HEK293 (cell line): ENCODE results near the gene EXOSC7.

ENCODE experiments used
- CTCF ChIA-PET: fragments of 350-600 bp; formaldehyde crosslinking; extraction: SDS; loops from one replicate; lab custom pipeline; 2021; ENCODE audit warnings: antibody characterized with exemption; lab: Yijun Ruan, JAX
- POLR2A ChIA-PET: fragments of 300-600 bp; formaldehyde crosslinking; extraction: SDS; loops from one replicate; lab custom pipeline; 2020; ENCODE audit warnings: antibody characterized with exemption, inconsistent platforms; lab: Yijun Ruan, JAX
- H3K27ac ChIP-seq: fragments of 200-500 bp; sonication (Bioruptor generic); 2 replicates; pipeline ENCODE4 v1.5.1; 2014; ENCODE audit warnings: low read depth, low read length, control low read depth, inconsistent platforms; ENCODE audit errors: extremely low read depth
- H3K36me3 ChIP-seq, 2 experiments: fragments of 200-500 bp in 1 of 2; sonication (Bioruptor generic) in 1 of 2; 1 replicate in 1 of 2; 2 replicates in 1 of 2; pipeline ENCODE4 v1.5.1; 2014 to 2017; ENCODE audit warnings: inconsistent platforms in 2 of 2, low read length in 2 of 2; ENCODE audit not compliant: control insufficient read depth in 2 of 2, insufficient read depth in 1 of 2
- H3K4me1 ChIP-seq: fragments of 200-500 bp; sonication (Bioruptor generic); 2 replicates; pipeline ENCODE4 v1.5.1; 2014; ENCODE audit warnings: mild to moderate bottlenecking, low read length, inconsistent platforms; ENCODE audit not compliant: control insufficient read depth, insufficient read depth
- H3K4me3 ChIP-seq: 2 replicates; pipeline ENCODE4 v1.5.1; 2011; ENCODE audit warnings: low read depth, mild to moderate bottlenecking, control low read depth, low read length, moderate library complexity
- H3K9me3 ChIP-seq: fragments of 200-500 bp; sonication (Bioruptor generic); 2 replicates; pipeline ENCODE4 v1.5.1; 2014; ENCODE audit warnings: low read depth, low read length, inconsistent platforms; ENCODE audit not compliant: control insufficient read depth, insufficient read depth
- ATF2 ChIP-seq: fragments of 450-650 bp; formaldehyde crosslinking; IDR thresholded peaks from 2 replicates; pipeline ENCODE4 v1.5.1; 2016; ENCODE audit warnings: missing biosample characterization, missing genetic modification characterization, low read depth
- EGR2 ChIP-seq: fragments of 450-650 bp; formaldehyde crosslinking; IDR thresholded peaks from 2 replicates; pipeline ENCODE4 v1.5.1; 2016; ENCODE audit warnings: low read depth, missing biosample characterization, missing genetic modification characterization
- GFI1B ChIP-seq: fragments of 450-650 bp; formaldehyde crosslinking; IDR thresholded peaks from 2 replicates; pipeline ENCODE4 v1.5.1; 2016; ENCODE audit warnings: missing biosample characterization, missing genetic modification characterization
- HOXD13 ChIP-seq: sonication (generic); formaldehyde crosslinking; IDR thresholded peaks from 2 replicates; pipeline ENCODE4 v1.8.0; 2022; ENCODE audit warnings: missing genetic modification reagents, borderline replicate concordance
- INSM2 ChIP-seq: fragments of 450-650 bp; formaldehyde crosslinking; IDR thresholded peaks from 2 replicates; pipeline ENCODE4 v1.5.1; 2016; ENCODE audit warnings: missing biosample characterization, missing genetic modification characterization
- KLF7 ChIP-seq: fragments of 450-650 bp; formaldehyde crosslinking; IDR thresholded peaks from 2 replicates; pipeline ENCODE4 v1.5.1; 2016; ENCODE audit warnings: missing biosample characterization, missing genetic modification characterization, borderline replicate concordance
- KLF9 ChIP-seq: fragments of 450-650 bp; formaldehyde crosslinking; IDR thresholded peaks from 2 replicates; pipeline ENCODE4 v1.5.1; 2016; ENCODE audit warnings: missing biosample characterization, missing genetic modification characterization, low read depth
- MEIS1 ChIP-seq: sonication (generic); formaldehyde crosslinking; IDR thresholded peaks from 2 replicates; pipeline ENCODE4 v1.8.1; 2022; ENCODE audit warnings: missing genetic modification reagents, mild to moderate bottlenecking, borderline replicate concordance
- RBAK ChIP-seq: fragments of 450-650 bp; formaldehyde crosslinking; IDR thresholded peaks from 2 replicates; pipeline ENCODE4 v1.5.1; 2016; ENCODE audit warnings: missing biosample characterization, missing genetic modification characterization
- ZBTB20 ChIP-seq: fragments of 450-650 bp; formaldehyde crosslinking; IDR thresholded peaks from 2 replicates; pipeline ENCODE4 v1.5.1; 2016; ENCODE audit warnings: missing biosample characterization, missing genetic modification characterization
- ZBTB21 ChIP-seq: fragments of 450-650 bp; formaldehyde crosslinking; IDR thresholded peaks from 2 replicates; pipeline ENCODE4 v1.5.1; 2017; ENCODE audit warnings: missing biosample characterization, missing genetic modification characterization
- ZBTB8A ChIP-seq: fragments of 450-650 bp; formaldehyde crosslinking; IDR thresholded peaks from 2 replicates; pipeline ENCODE4 v1.5.1; 2016; ENCODE audit warnings: missing biosample characterization, missing genetic modification characterization
- ZNF121 ChIP-seq: fragments of 450-650 bp; formaldehyde crosslinking; IDR thresholded peaks from 2 replicates; pipeline ENCODE4 v1.5.1; 2016; ENCODE audit warnings: missing biosample characterization, missing genetic modification characterization
- ZNF16 ChIP-seq: fragments of 450-650 bp; formaldehyde crosslinking; IDR thresholded peaks from 2 replicates; pipeline ENCODE4 v1.5.1; 2016; ENCODE audit warnings: low read depth, missing biosample characterization, missing genetic modification characterization
- ZNF211 ChIP-seq: fragments of 450-650 bp; formaldehyde crosslinking; IDR thresholded peaks from 2 replicates; pipeline ENCODE4 v1.5.1; 2016; ENCODE audit warnings: low read depth, missing biosample characterization, missing genetic modification characterization
- ZNF23 ChIP-seq: fragments of 450-650 bp; formaldehyde crosslinking; IDR thresholded peaks from 2 replicates; pipeline ENCODE4 v1.5.1; 2016; ENCODE audit warnings: missing biosample characterization, missing genetic modification characterization, borderline replicate concordance
- ZNF335 ChIP-seq: fragments of 450-650 bp; formaldehyde crosslinking; conservative IDR thresholded peaks from 2 replicates; pipeline ENCODE4 v1.5.1; 2016; ENCODE audit warnings: missing biosample characterization, missing genetic modification characterization
- ZNF341 ChIP-seq: fragments of 450-650 bp; formaldehyde crosslinking; IDR thresholded peaks from 2 replicates; pipeline ENCODE4; 2016; ENCODE audit warnings: low read depth, missing biosample characterization, missing genetic modification characterization
- ZNF366 ChIP-seq: fragments of 450-650 bp; formaldehyde crosslinking; conservative IDR thresholded peaks from 2 replicates; pipeline ENCODE4 v1.5.1; 2016; ENCODE audit warnings: missing biosample characterization, missing genetic modification characterization
- ZNF404 ChIP-seq: fragments of 450-650 bp; formaldehyde crosslinking; IDR thresholded peaks from 2 replicates; pipeline ENCODE4 v1.5.1; 2017; ENCODE audit warnings: missing biosample characterization, missing genetic modification characterization
- ZNF416 ChIP-seq: fragments of 450-650 bp; formaldehyde crosslinking; IDR thresholded peaks from 2 replicates; pipeline ENCODE4 v1.5.1; 2016; ENCODE audit warnings: missing biosample characterization, missing genetic modification characterization
- ZNF580 ChIP-seq: fragments of 450-650 bp; formaldehyde crosslinking; IDR thresholded peaks from 2 replicates; pipeline ENCODE4 v1.5.1; 2016; ENCODE audit warnings: missing biosample characterization, missing genetic modification characterization
- ZNF658 ChIP-seq: fragments of 450-650 bp; formaldehyde crosslinking; IDR thresholded peaks from 2 replicates; pipeline ENCODE4; 2016; ENCODE audit warnings: missing biosample characterization, missing genetic modification characterization
- ZNF660 ChIP-seq: fragments of 450-650 bp; IDR thresholded peaks from 2 replicates; pipeline ENCODE4 v1.5.1; 2018; ENCODE audit warnings: missing biosample characterization, mild to moderate bottlenecking, missing genetic modification characterization
- ZNF664 ChIP-seq: fragments of 450-650 bp; formaldehyde crosslinking; IDR thresholded peaks from 2 replicates; pipeline ENCODE4 v1.5.1; 2016; ENCODE audit warnings: missing biosample characterization, missing genetic modification characterization
- ZNF692 ChIP-seq: fragments of 450-650 bp; formaldehyde crosslinking; IDR thresholded peaks from 2 replicates; pipeline ENCODE4 v1.5.1; 2016; ENCODE audit warnings: missing biosample characterization, missing genetic modification characterization
- ZNF701 ChIP-seq: fragments of 450-650 bp; formaldehyde crosslinking; IDR thresholded peaks from 2 replicates; pipeline ENCODE4 v1.5.1; 2016; ENCODE audit warnings: missing biosample characterization, missing genetic modification characterization
- ZNF768 ChIP-seq: fragments of 450-650 bp; formaldehyde crosslinking; IDR thresholded peaks from 2 replicates; pipeline ENCODE4 v1.5.1; 2018; ENCODE audit warnings: missing biosample characterization, mild to moderate bottlenecking, missing genetic modification characterization
- ZNF776 ChIP-seq: fragments of 450-650 bp; formaldehyde crosslinking; IDR thresholded peaks from 2 replicates; pipeline ENCODE4 v1.5.0; 2017; ENCODE audit warnings: missing biosample characterization, missing genetic modification characterization, borderline replicate concordance
- ZNF785 ChIP-seq: fragments of 450-650 bp; formaldehyde crosslinking; IDR thresholded peaks from 2 replicates; pipeline ENCODE4 v1.5.1; 2016; ENCODE audit warnings: missing biosample characterization, missing genetic modification characterization
- ZNF791 ChIP-seq: fragments of 450-650 bp; formaldehyde crosslinking; IDR thresholded peaks from 2 replicates; pipeline ENCODE4 v1.5.1; 2016; ENCODE audit warnings: missing biosample characterization, missing genetic modification characterization

The EXOSC7 gene

GRCh38 chr3:45008117-45008516 is 32.1 kb downstream of the EXOSC7 start:
- no peak for TF ChIP-seq ZNF791 (tag by site-specific recombination)
- TF ChIP-seq ATF2 (tag by site-specific recombination), result no peak
- TF ChIP-seq ZNF664 (tag by site-specific recombination), result no peak
- no peak for TF ChIP-seq ZNF121 (tag by site-specific recombination)
- no peak for TF ChIP-seq ZBTB20 (tag by site-specific recombination)
- no peak for TF ChIP-seq RBAK (tag by site-specific recombination)
- TF ChIP-seq ZNF366, result no peak
- no peak for TF ChIP-seq ZNF341 (tag by site-specific recombination)
- no peak for TF ChIP-seq KLF9 (tag by site-specific recombination)
- no peak for TF ChIP-seq ZNF660
- no peak for TF ChIP-seq ZNF404 (tag by site-specific recombination)
- Histone ChIP-seq H3K9me3 (no peaks in the 10 kb centered on the region), H3K4me3 (no peak overlapping the region), H3K27ac (no peak overlapping the region), H3K4me1 (no peaks in the 10 kb centered on the region), H3K36me3 (peaks cover 0 to 56% of the 10 kb centered on the region in 2 experiments; a peak in 1 of 3 replicates)
- ChIA-PET POLR2A (no interaction called here), CTCF (no interaction called here)

GRCh38 chr3:45009868-45010267 is 33.8 kb downstream of the EXOSC7 start:
- H3K36me3 ChIP-seq, result peaks cover 0 to 55% of the 10 kb centered on the region in 2 experiments; a peak in 1 of 3 replicates
- ChIA-PET POLR2A (no interaction called here), CTCF (no interaction called here)
- TF ChIP-seq ZNF23 (tag by site-specific recombination), result no peak
- TF ChIP-seq ZNF776 (tag by site-specific recombination), result no peak
- TF ChIP-seq ZNF701 (tag by site-specific recombination), result no peak
- no peak for TF ChIP-seq ZNF768 (tag by site-specific recombination)
- no peak for TF ChIP-seq ZNF416
- TF ChIP-seq MEIS1 (CRISPR knock-in tag), result no peak
- no peak for TF ChIP-seq ZNF785 (tag by site-specific recombination)
- no peak for TF ChIP-seq ZNF16 (tag by site-specific recombination)
- no peak for TF ChIP-seq ZNF211 (tag by site-specific recombination)
- TF ChIP-seq EGR2 (tag by site-specific recombination), result no peak
- no peaks in the 10 kb centered on the region for H3K9me3 ChIP-seq
- no peak overlapping the region for H3K27ac ChIP-seq
- H3K4me3 ChIP-seq, result no peak overlapping the region
- no peaks in the 10 kb centered on the region for H3K4me1 ChIP-seq

- POLR2A ChIA-PET, result no interaction called here
- no peak for TF ChIP-seq ZBTB8A (tag by site-specific recombination)
- TF ChIP-seq EGR2 (tag by site-specific recombination), result no peak
- TF ChIP-seq ZNF658, result no peak
- no peak for TF ChIP-seq ZBTB21 (tag by site-specific recombination)
- TF ChIP-seq GFI1B (tag by site-specific recombination), result no peak
- no peak for TF ChIP-seq ZNF692 (tag by site-specific recombination)
- TF ChIP-seq HOXD13 (CRISPR knock-in tag), result no peak
- no peak for TF ChIP-seq KLF7
- no peak for TF ChIP-seq INSM2
- no peak for TF ChIP-seq ZNF580 (tag by site-specific recombination)
- TF ChIP-seq ZNF335 (tag by site-specific recombination), result no peak
These were observed 34.8 kb downstream of the EXOSC7 start for GRCh38 chr3:45010811-45011333.

More at GRCh38 chr3:45010811-45011333, 34.8 kb downstream of the EXOSC7 start:
- no peak overlapping the region for H3K27ac ChIP-seq
- no peak overlapping the region for H3K4me3 ChIP-seq
- CTCF ChIA-PET, result no interaction called here
- H3K36me3 ChIP-seq, result peaks cover 0 to 54% of the 10 kb centered on the region in 2 experiments; a peak in 1 of 3 replicates
- H3K9me3 ChIP-seq, result no peaks in the 10 kb centered on the region
- H3K4me1 ChIP-seq, result no peaks in the 10 kb centered on the region
